GM23338 (cell line): ENCODE data around the gene SUGP1. TPM values are rescaled to one million over a fixed set of nuclear protein-coding genes. Genes with fewer than 3 reads are reported as not detected.

Experiments used
- ATAC-seq: fragments of 200-7000 bp; cut with Tn5 transposase; 3 replicates; pipeline ENCODE4 v1.9.1; 2020
- DNase-seq: peaks from one replicate; pipeline ENCODE4 v3.0.0-alpha.2; 2015; ENCODE audit warnings: low spot score
- H2AFZ ChIP-seq: fragments of 200-600 bp; sonication (generic); 2 replicates; pipeline ENCODE4 v1.8.0; 2016; ENCODE audit warnings: antibody characterized with exemption, mild to moderate bottlenecking, moderate library complexity
- H3F3A ChIP-seq: fragments of 200-600 bp; sonication (generic); replicated peaks from 2 replicates; pipeline ENCODE4 v1.8.0; 2017; ENCODE audit warnings: antibody characterized with exemption, mixed run types, low read depth
- H3K27ac ChIP-seq: fragments of 200-600 bp; sonication (generic); 2 replicates; pipeline ENCODE4 v1.6.1; 2016; ENCODE audit warnings: low read depth
- H3K27me3 ChIP-seq: fragments of 200-600 bp; sonication (generic); 2 replicates; pipeline ENCODE4 v1.8.0; 2016; ENCODE audit warnings: mild to moderate bottlenecking, mixed run types, moderate library complexity; ENCODE audit not compliant: insufficient read depth
- H3K36me3 ChIP-seq: fragments of 200-600 bp; sonication (generic); 2 replicates; pipeline ENCODE4 v1.8.0; 2016; ENCODE audit warnings: mild to moderate bottlenecking; ENCODE audit not compliant: insufficient read depth
- H3K4me1 ChIP-seq: fragments of 200-600 bp; sonication (generic); 2 replicates; pipeline ENCODE4 v1.8.0; 2016; ENCODE audit warnings: mild to moderate bottlenecking, moderate library complexity; ENCODE audit not compliant: insufficient read depth
- H3K4me2 ChIP-seq: fragments of 200-600 bp; sonication (generic); 2 replicates; pipeline ENCODE4 v1.7.1; 2017; ENCODE audit warnings: mixed run types
- H3K4me3 ChIP-seq: fragments of 200-600 bp; sonication (generic); 2 replicates; pipeline ENCODE4 v1.6.1; 2016; ENCODE audit warnings: mixed run types
- H3K79me2 ChIP-seq: fragments of 200-600 bp; sonication (generic); replicated peaks from 2 replicates; pipeline ENCODE4 v1.8.0; 2017; ENCODE audit warnings: mild to moderate bottlenecking; ENCODE audit not compliant: insufficient read depth
- H3K9me2 ChIP-seq: fragments of 200-600 bp; sonication (generic); 2 replicates; pipeline ENCODE4 v1.8.0; 2017; ENCODE audit not compliant: insufficient read depth
- H4K20me1 ChIP-seq: fragments of 200-600 bp; sonication (generic); replicated peaks from 2 replicates; pipeline ENCODE4 v1.8.0; 2017; ENCODE audit warnings: mild to moderate bottlenecking; ENCODE audit not compliant: insufficient read depth
- H3K27ac Mint-ChIP-seq: 2 replicates; pipeline ENCODE4 v1.8.0; 2020; ENCODE audit warnings: inconsistent platforms, mild to moderate bottlenecking, moderate library complexity, mixed read lengths
- H3K27me3 Mint-ChIP-seq: 3 replicates; pipeline ENCODE4 v1.8.0; 2022; ENCODE audit warnings: low read depth, mild to moderate bottlenecking, moderate library complexity, mixed read lengths, inconsistent platforms; ENCODE audit not compliant: insufficient read depth, poor library complexity
- H3K36me3 Mint-ChIP-seq: 3 replicates; pipeline ENCODE4 v1.8.0; 2021; ENCODE audit warnings: low read depth, mild to moderate bottlenecking, inconsistent platforms, moderate library complexity, mixed read lengths
- H3K4me1 Mint-ChIP-seq: 3 replicates; pipeline ENCODE4 v1.8.0; 2020; ENCODE audit warnings: mild to moderate bottlenecking, inconsistent platforms, mixed read lengths
- H3K4me3 Mint-ChIP-seq: 3 replicates; pipeline ENCODE4 v1.8.0; 2021; ENCODE audit warnings: moderate library complexity, mild to moderate bottlenecking, inconsistent platforms, mixed read lengths
- H3K9me3 Mint-ChIP-seq: 3 replicates; pipeline ENCODE4 v1.8.0; 2020; ENCODE audit warnings: moderate library complexity, mild to moderate bottlenecking, inconsistent platforms, mixed read lengths
- CREB1 ChIP-seq: fragments of 250-450 bp; sonication (Bioruptor Pico); IDR thresholded peaks from 2 replicates; pipeline ENCODE4 v1.5.0; 2020; ENCODE audit warnings: low read depth, mild to moderate bottlenecking, moderate library complexity
- CTCF ChIP-seq, 2 experiments: fragments of 200-600 bp in 1 of 2; sonication (generic) in 1 of 2; conservative IDR thresholded peaks; 2 replicates each; pipeline versions ENCODE4 v1.5.1 to v1.6.1; 2016 to 2017; ENCODE audit warnings: antibody characterized with exemption in 2 of 2, low read depth in 2 of 2, mild to moderate bottlenecking in 2 of 2, moderate library complexity in 1 of 2
- ETS1 ChIP-seq: IDR thresholded peaks from 2 replicates; pipeline ENCODE4 v1.6.1; 2016; ENCODE audit warnings: antibody characterized with exemption
- EZH2 ChIP-seq: fragments of 200-600 bp; sonication (generic); IDR thresholded peaks from one replicate; pipeline ENCODE4 v1.8.0; 2017; ENCODE audit warnings: antibody characterized with exemption, mild to moderate bottlenecking, low read depth; ENCODE audit not compliant: unreplicated experiment
- EZH2phosphoT487 ChIP-seq: fragments of 200-600 bp; sonication (generic); IDR thresholded peaks from one replicate; pipeline ENCODE4 v1.8.1; 2018; ENCODE audit warnings: antibody characterized with exemption; ENCODE audit not compliant: unreplicated experiment
- JUNB ChIP-seq: IDR thresholded peaks from one replicate; pipeline ENCODE4 v1.6.1; 2016; ENCODE audit warnings: antibody characterized with exemption; ENCODE audit not compliant: unreplicated experiment
- NANOG ChIP-seq: IDR thresholded peaks from 2 replicates; pipeline ENCODE4 v1.6.1; 2016; ENCODE audit warnings: antibody characterized with exemption, borderline replicate concordance
- POLR2AphosphoS5 ChIP-seq: IDR thresholded peaks from 2 replicates; pipeline ENCODE4 v1.6.1; 2016; ENCODE audit warnings: antibody characterized with exemption, low read depth
- REST ChIP-seq: IDR thresholded peaks from one replicate; pipeline ENCODE4 v1.6.1; 2018; ENCODE audit warnings: antibody characterized with exemption; ENCODE audit not compliant: unreplicated experiment
- STAT1 ChIP-seq: IDR thresholded peaks from one replicate; pipeline ENCODE4 v1.6.1; 2016; ENCODE audit warnings: antibody characterized with exemption; ENCODE audit not compliant: unreplicated experiment
- ZNF114 ChIP-seq: fragments of 250-450 bp; sonication (Bioruptor Pico); IDR thresholded peaks from 2 replicates; pipeline ENCODE4 v1.5.0; 2020; ENCODE audit warnings: mild to moderate bottlenecking, moderate library complexity
- ZNF331 ChIP-seq: fragments of 250-450 bp; sonication (Bioruptor Pico); IDR thresholded peaks from 2 replicates; pipeline ENCODE4 v1.5.0; 2020; ENCODE audit warnings: low read depth, mild to moderate bottlenecking, moderate library complexity
- polyA plus RNA-seq: library from polyadenylated mRNA; unstranded; fragments of >200 nt; fragmentation: Nextera tagmentation; extraction: Ambion mirVana; gene quantifications from 2 replicates; pipeline ENCODE4 v1.2.1, GENCODE V29; 2016
- total RNA-seq: library from RNA; depleted of rRNA; stranded (reverse); fragments of >200 nt; shearing (Covaris generic); gene quantifications from 2 replicates; pipeline ENCODE4 v1.2.3, GENCODE V29; 2014

Gene SUGP1
- total and polyA plus RNA-seq, 2 experiments from 2014 or later, result 38.6 to 61.6 TPM

- TF ChIP-seq CTCF (conservative IDR thresholded peaks at IDR 0.05; ENCODE audit: low read depth in 2 of 2) (no peak), ZNF114 (CRISPR knock-in tag) (no peak), ETS1 (no peak), EZH2 (no peak), EZH2phosphoT487 (no peak), CREB1 (CRISPR knock-in tag) (no peak), NANOG (no peak), POLR2AphosphoS5 (no peak), JUNB (no peak), ZNF331 (no peak), REST (no peak)
Measured at GRCh38 chr19:19308373-19308772, 11.9 kb downstream of the SUGP1 start (continued).

- peaks cover 16% of the 10 kb centered on the region for H3K36me3 ChIP-seq
- no peaks in the 10 kb centered on the region for H3K79me2 ChIP-seq
- H3K36me3 Mint-ChIP-seq, result peaks cover 54% of the 10 kb centered on the region
- H3K4me1 Mint-ChIP-seq, result no peaks in the 10 kb centered on the region
- H3K9me2 ChIP-seq, result no peaks in the 10 kb centered on the region
- H2AFZ ChIP-seq, result no peak overlapping the region
- no peak overlapping the region for H3K4me2 ChIP-seq
- peaks cover 3% of the 10 kb centered on the region for H4K20me1 ChIP-seq
- H3K27me3 ChIP-seq, result no peaks in the 10 kb centered on the region
- H3F3A ChIP-seq, result 0 out of 2 replicates have a peak, but pooled peaks cover 6% of the 10 kb centered on the region
- H3K27ac Mint-ChIP-seq, result no peak overlapping the region
- DNase-seq (no peak), ATAC-seq (no peak)
- no peak overlapping the region for H3K27ac ChIP-seq
- no peaks in the 10 kb centered on the region for H3K4me1 ChIP-seq
- no peak overlapping the region for H3K4me3 Mint-ChIP-seq
- H3K9me3 Mint-ChIP-seq, result no peaks in the 10 kb centered on the region
- no peak overlapping the region for H3K4me3 ChIP-seq
- no peaks in the 10 kb centered on the region for H3K27me3 Mint-ChIP-seq
- no peak for TF ChIP-seq STAT1
Measured at GRCh38 chr19:19306191-19306590, 14.1 kb downstream of the SUGP1 start.
